ENCODE data around the gene TMED9.
"Not testable (repeated sequence)": the region's sequence is repeated elsewhere in the genome, so short reads cannot be mapped to it uniquely, and the experiment has no call there.

GRCh38 chr5:177634912-177635311 lies 42.9 kb downstream of the TMED9 start:
- TF ChIP-seq, protein P1, sequence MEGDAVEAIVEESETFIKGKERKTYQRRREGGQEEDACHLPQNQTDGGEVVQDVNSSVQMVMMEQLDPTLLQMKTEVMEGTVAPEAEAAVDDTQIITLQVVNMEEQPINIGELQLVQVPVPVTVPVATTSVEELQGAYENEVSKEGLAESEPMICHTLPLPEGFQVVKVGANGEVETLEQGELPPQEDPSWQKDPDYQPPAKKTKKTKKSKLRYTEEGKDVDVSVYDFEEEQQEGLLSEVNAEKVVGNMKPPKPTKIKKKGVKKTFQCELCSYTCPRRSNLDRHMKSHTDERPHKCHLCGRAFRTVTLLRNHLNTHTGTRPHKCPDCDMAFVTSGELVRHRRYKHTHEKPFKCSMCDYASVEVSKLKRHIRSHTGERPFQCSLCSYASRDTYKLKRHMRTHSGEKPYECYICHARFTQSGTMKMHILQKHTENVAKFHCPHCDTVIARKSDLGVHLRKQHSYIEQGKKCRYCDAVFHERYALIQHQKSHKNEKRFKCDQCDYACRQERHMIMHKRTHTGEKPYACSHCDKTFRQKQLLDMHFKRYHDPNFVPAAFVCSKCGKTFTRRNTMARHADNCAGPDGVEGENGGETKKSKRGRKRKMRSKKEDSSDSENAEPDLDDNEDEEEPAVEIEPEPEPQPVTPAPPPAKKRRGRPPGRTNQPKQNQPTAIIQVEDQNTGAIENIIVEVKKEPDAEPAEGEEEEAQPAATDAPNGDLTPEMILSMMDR (IDR thresholded peaks at IDR 0.05), result not testable (repeated sequence)
- not testable (repeated sequence) for TF ChIP-seq POLR2AphosphoS5, POLR2A, EP300 (IDR thresholded peaks at IDR 0.05)
